HG03103 (cell line): ENCODE measurements around the gene EID1.
"Not testable (repeated sequence)": the region's sequence is repeated elsewhere in the genome, so short reads cannot be mapped to it uniquely, and the experiment has no call there.

Experiments
- ATAC-seq: cut with Tn5 transposase; IDR thresholded peaks from one replicate; pipeline ENCODE4 v1.9.1; 2021; ENCODE audit warnings: low read depth; ENCODE audit not compliant: unreplicated experiment

The EID1 gene, protein sequence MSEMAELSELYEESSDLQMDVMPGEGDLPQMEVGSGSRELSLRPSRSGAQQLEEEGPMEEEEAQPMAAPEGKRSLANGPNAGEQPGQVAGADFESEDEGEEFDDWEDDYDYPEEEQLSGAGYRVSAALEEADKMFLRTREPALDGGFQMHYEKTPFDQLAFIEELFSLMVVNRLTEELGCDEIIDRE

GRCh38 chr15:48877630-48878595, at the start of gene EID1:
Gene EID1 (plus strand): TSS chr15:48878134. CDS start chr15:48878177, 43 bp downstream.
- peak; percentile 95 for ATAC-seq

- ATAC-seq = no peak
These were observed 49.5 kb upstream of the EID1 start for GRCh38 chr15:48828471-48828870.

- no peak for ATAC-seq
These were observed 49.0 kb upstream of the EID1 start for GRCh38 chr15:48828906-48829305.

GRCh38 chr15:48832648-48833047, 45.3 kb upstream of the EID1 start:
- no peak for ATAC-seq

- no peak for ATAC-seq
These were observed 44.3 kb upstream of the EID1 start for GRCh38 chr15:48833526-48834239.

DNA sequence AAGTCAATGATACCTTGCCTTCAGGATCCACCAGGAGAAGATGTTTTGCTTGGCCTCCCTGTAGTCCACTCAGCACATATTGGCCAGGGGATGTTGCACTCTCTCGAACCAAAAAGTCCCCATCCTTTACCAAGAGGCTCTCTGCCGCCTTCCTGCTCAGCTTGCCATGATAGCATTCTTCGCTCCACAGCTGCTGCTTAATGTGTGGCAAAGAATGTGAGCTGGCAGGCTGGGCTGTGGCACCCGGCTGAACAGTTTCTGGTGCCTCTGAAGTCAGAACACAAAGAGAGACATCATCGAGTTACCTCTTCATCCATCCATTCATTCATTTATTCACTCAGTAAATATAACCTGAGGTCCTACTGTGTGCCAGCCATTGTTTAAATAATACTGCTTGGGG, 43.2 kb upstream of the EID1 start:
- ATAC-seq = no peak

GRCh38 chr15:48842501-48842900, 35.4 kb upstream of the EID1 start:
- ATAC-seq = no peak

GRCh38 chr15:48845123-48845522, 32.8 kb upstream of the EID1 start:
- ATAC-seq = no peak

- ATAC-seq = no peak
These were observed 27.3 kb upstream of the EID1 start for GRCh38 chr15:48850648-48851047.

DNA sequence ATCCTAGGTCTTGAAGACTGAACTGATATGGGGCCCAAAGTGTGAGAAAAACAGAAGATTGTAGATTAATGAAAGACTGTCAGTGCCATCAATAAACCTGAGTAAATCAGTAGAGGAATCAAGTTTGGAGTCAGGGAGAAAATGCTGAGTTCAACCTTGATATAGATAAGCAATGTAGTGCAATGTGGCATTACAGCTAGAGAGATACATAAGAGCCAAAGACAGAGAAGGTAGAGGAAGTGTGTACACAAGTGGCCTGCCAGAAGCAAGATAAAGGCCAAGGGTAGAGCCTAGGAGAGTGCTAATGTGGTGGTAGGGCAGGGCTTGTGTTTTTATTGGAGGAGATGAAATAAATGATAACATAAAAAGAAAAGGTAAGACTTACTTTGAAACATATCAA, 26.0 kb upstream of the EID1 start:
- ATAC-seq = no peak

GRCh38 chr15:48854434-48854833, 23.5 kb upstream of the EID1 start:
- ATAC-seq = not testable (repeated sequence)

DNA sequence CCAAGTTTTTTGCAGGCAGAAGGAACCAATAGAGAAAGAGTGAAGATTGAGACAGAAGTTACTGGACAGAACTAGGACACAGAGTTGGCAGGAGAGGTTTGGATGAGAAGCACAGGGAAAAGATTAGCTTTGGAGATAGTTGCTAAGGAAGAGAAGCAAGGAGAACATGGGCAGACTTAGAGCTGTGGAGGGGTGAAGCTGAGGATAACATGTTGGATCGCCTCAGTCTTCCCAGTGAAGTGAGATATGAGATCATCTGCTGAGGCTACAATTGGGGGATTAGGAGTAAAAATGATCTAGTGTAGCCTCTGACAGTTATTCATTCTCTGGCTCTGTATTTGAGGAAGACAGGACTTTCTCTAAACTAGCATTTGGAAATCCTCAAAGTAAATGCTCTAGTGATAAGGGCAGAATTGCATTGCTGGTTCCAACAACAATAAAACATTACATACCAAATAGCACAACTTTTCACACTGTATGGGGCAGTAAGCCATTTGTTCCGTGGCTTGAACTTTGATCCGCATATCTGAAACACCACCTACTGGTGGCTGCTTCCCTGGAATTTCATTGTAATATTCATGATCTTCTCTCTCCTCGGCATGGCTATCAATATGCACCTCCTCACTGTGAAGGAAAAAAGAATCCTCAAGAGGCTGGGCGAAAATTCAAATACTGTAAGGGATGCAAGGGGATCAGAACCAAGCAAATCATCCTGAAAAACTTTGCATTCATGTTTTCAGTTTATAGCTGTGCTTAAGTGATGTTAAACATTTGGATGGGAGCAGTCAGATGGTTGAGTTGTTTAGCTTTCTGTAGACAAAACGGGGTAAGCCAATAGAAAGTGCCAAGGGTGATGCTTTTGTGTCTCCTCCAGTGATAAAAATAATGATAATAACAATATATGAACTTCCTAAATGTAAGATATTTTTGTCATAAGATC, 22.2 kb upstream of the EID1 start:
- no peak for ATAC-seq

DNA sequence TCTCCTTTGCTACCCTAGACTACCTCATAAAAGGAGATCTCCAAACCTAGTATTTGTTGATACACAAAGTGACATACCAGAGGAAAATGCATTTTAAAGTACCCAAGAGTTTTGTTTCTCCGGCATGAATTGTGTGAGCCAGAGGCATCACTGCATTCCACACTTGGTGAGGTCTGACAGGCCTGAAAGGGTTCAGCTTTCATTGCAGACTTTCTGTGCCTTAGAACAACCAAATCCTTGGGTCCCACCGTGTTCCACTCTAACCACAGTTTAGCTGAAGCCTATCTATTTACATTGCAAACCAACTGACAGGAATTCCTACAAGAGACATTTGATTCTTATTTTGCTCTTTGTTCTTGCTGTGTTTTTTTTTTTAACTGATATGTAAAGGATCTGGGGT, 21.0 kb upstream of the EID1 start:
- ATAC-seq = no peak

- ATAC-seq = no peak
These were observed 19.5 kb upstream of the EID1 start for GRCh38 chr15:48858401-48858800.

DNA sequence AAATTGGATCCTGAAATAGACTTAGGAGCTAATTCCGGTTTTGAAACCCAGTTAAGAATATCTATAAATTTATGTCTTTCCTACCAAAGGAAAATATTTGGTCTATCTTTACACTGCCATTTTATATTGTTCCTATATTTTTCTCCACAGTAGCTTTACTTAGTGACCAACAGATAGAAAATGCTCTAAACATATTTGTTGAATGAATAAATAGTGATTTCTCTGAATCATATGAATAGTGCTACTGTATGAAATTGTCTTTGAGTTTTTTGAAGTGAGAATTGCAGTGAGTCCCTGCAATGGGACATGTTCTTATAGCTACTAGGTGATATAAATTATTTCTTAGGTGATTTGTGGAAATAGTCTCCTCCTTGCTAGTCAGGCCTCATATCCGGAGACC, 18.5 kb upstream of the EID1 start:
- no peak for ATAC-seq

DNA sequence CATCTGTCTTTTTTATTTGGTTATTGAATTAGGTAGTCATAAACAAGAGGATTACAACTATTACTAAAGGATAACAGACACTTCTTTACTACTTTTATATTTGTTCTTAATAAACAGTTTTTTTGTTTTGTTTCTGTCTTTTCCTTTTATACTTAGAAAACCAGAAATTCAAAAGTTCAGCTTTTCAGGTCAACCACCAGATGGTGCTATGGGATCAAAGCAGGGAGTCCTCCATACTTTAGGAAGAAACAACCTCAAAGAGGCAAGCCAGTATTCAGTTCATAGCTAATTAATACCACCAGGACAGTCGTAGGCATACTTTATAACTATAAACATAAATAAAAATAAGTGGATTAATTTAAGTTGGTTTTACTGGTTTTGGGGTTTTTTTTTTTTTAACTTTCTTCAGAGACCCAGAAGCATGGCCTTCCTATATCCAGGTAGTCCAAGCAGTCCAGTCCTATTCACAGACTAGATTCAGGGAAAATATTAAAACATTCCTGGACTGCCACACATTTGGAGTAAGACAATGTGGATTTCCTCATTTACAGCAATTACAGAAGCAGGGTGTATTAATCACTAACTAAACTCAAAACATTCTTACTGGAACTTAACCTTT, 16.0 kb upstream of the EID1 start:
- peak; percentile 46 for ATAC-seq

- no peak for ATAC-seq
These were observed 15.2 kb upstream of the EID1 start for GRCh38 chr15:48862705-48863104.

GRCh38 chr15:48865370-48866079, 12.4 kb upstream of the EID1 start:
- ATAC-seq = no peak

- ATAC-seq = no peak
These were observed 11.8 kb upstream of the EID1 start for GRCh38 chr15:48866141-48866563.
